ENCODE data around the gene RAB44.
"Not testable (repeated sequence)": the region's sequence is repeated elsewhere in the genome, so short reads cannot be mapped to it uniquely, and the experiment has no call there.

The RAB44 gene

GRCh38 chr6:36651659-36652379 is 45.8 kb upstream of the RAB44 start:
- H3K9ac ChIP-seq = no peak overlapping the region
- no peaks in the 10 kb centered on the region for H3K27me3 ChIP-seq (ENCODE audit: control insufficient read depth, insufficient read depth, low read length)
- H3K27ac ChIP-seq = no peak overlapping the region
- no peaks in the 10 kb centered on the region for H3K9me3 ChIP-seq (ENCODE audit: control insufficient read depth, low read length)
- H2AFZ ChIP-seq = no peak overlapping the region
- no peak overlapping the region for H3K4me3 ChIP-seq (ENCODE audit: low read depth, low read length)
- H3K79me2 ChIP-seq = no peaks in the 10 kb centered on the region
- TF ChIP-seq CTCF (IDR thresholded peaks at IDR 0.05) = no peak
- H3K4me1 ChIP-seq = no peaks in the 10 kb centered on the region
- H3K4me2 ChIP-seq (ENCODE audit: low read length) = no peak overlapping the region
- no peaks in the 10 kb centered on the region for H3K36me3 ChIP-seq (ENCODE audit: control insufficient read depth, insufficient read depth, low read length)

GRCh38 chr6:36654469-36654868 is 43.2 kb upstream of the RAB44 start:
- H3K4me3 ChIP-seq (ENCODE audit: low read depth, low read length); H3K27ac ChIP-seq; H3K9ac ChIP-seq; H3K4me2 ChIP-seq (ENCODE audit: low read length); H3K79me2 ChIP-seq; H3K27me3 ChIP-seq (ENCODE audit: control insufficient read depth, insufficient read depth, low read length); H2AFZ ChIP-seq; H3K36me3 ChIP-seq (ENCODE audit: control insufficient read depth, insufficient read depth, low read length); H3K4me1 ChIP-seq; H3K9me3 ChIP-seq (ENCODE audit: control insufficient read depth, low read length): not testable (repeated sequence)

GRCh38 chr6:36655085-36655724 is 42.4 kb upstream of the RAB44 start:
- no peaks in the 10 kb centered on the region for H3K9me3 ChIP-seq (ENCODE audit: control insufficient read depth, low read length)
- TF ChIP-seq CTCF (IDR thresholded peaks at IDR 0.05) = no peak
- no peak overlapping the region for H3K27ac ChIP-seq

GRCh38 chr6:36656441-36656840 is 41.2 kb upstream of the RAB44 start:
- Histone ChIP-seq H3K79me2 (no peaks in the 10 kb centered on the region), H3K27me3 (ENCODE audit: control insufficient read depth, insufficient read depth, low read length) (no peaks in the 10 kb centered on the region), H2AFZ (no peak overlapping the region), H3K4me3 (ENCODE audit: low read depth, low read length) (no peak overlapping the region), H3K9ac (no peak overlapping the region), H3K4me1 (peaks cover 5% of the 10 kb centered on the region), H3K36me3 (ENCODE audit: control insufficient read depth, insufficient read depth, low read length) (no peaks in the 10 kb centered on the region), H3K9me3 (ENCODE audit: control insufficient read depth, low read length) (no peaks in the 10 kb centered on the region), H3K4me2 (ENCODE audit: low read length) (no peak overlapping the region), H3K27ac (no peak overlapping the region)
- no peak for TF ChIP-seq CTCF (IDR thresholded peaks at IDR 0.05)

More at GRCh38 chr6:36655085-36655724, 42.4 kb upstream of the RAB44 start:
- Histone ChIP-seq H2AFZ (no peak overlapping the region), H3K36me3 (ENCODE audit: control insufficient read depth, insufficient read depth, low read length) (no peaks in the 10 kb centered on the region), H3K4me2 (ENCODE audit: low read length) (no peak overlapping the region), H3K9ac (no peak overlapping the region), H3K4me3 (ENCODE audit: low read depth, low read length) (no peak overlapping the region), H3K27me3 (ENCODE audit: control insufficient read depth, insufficient read depth, low read length) (no peaks in the 10 kb centered on the region), H3K79me2 (no peaks in the 10 kb centered on the region), H3K4me1 (no peaks in the 10 kb centered on the region)

GRCh38 chr6:36657271-36657670 is 40.4 kb upstream of the RAB44 start:
- H3K9ac ChIP-seq = no peak overlapping the region
- no peak overlapping the region for H3K4me3 ChIP-seq (ENCODE audit: low read depth, low read length)
- H3K4me2 ChIP-seq (ENCODE audit: low read length) = no peak overlapping the region
- peaks cover 5% of the 10 kb centered on the region for H3K4me1 ChIP-seq
- H2AFZ ChIP-seq = no peak overlapping the region
- H3K9me3 ChIP-seq (ENCODE audit: control insufficient read depth, low read length) = no peaks in the 10 kb centered on the region
- no peaks in the 10 kb centered on the region for H3K79me2 ChIP-seq
- no peaks in the 10 kb centered on the region for H3K36me3 ChIP-seq (ENCODE audit: control insufficient read depth, insufficient read depth, low read length)
- H3K27me3 ChIP-seq (ENCODE audit: control insufficient read depth, insufficient read depth, low read length) = no peaks in the 10 kb centered on the region
- H3K27ac ChIP-seq = no peak overlapping the region
- no peak for TF ChIP-seq CTCF (IDR thresholded peaks at IDR 0.05)

Data from parathyroid adenoma (tissue), 2 donors.